ENCODE data around the gene PLSCR1.

PLSCR1 gene, protein sequence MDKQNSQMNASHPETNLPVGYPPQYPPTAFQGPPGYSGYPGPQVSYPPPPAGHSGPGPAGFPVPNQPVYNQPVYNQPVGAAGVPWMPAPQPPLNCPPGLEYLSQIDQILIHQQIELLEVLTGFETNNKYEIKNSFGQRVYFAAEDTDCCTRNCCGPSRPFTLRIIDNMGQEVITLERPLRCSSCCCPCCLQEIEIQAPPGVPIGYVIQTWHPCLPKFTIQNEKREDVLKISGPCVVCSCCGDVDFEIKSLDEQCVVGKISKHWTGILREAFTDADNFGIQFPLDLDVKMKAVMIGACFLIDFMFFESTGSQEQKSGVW

DNA sequence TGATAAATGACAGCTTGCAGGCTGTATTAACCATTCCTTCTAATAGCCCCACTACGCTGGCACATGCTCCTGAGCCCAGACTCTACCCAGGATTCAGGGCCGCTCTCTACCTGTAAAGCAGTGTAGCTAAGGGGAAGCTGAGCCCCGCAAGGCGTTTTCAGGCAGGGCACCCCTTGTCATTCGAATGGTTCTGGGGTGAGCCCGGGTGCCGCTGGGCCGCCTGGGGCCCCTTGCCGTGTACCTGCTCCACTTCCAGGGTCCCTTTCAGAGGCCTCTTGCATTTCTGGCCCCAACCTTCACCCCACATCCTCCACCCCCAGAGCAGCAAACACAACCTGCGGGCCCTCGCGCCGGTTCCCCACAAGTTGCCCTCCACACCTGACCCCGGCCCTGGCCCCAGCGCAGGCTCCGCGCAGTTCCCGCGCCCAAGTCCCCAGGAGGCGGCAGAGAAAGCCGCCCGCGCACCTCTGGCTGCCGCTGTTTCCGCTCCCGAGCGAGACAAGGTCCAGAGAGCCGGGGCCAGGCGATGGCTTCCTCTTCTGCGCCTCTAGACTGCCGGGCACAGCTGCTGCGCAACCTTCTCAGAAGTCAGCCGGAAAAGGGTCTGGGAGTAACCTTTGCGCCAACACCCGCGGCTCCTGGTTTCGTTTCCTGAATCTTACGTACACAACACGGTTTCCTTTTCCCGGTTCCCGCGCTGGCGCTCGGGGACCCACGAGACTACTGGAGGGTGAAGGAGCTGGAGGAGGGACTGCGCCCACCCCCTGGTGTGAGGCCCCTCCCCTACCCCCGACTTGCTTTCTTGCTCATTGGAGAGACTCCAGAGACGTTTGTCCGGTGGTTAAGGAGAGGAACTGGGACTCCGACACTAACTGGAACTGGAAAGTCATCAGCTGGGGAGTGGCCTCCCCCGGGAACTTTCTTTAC, at the start of gene PLSCR1:
Gene PLSCR1, minus strand, starts transcription at position 606 of the 927 bp plus-strand sequence. CDS start 8,055 bp downstream, outside the sequence.
- DNase-seq: peak; percentile 87

DNA sequence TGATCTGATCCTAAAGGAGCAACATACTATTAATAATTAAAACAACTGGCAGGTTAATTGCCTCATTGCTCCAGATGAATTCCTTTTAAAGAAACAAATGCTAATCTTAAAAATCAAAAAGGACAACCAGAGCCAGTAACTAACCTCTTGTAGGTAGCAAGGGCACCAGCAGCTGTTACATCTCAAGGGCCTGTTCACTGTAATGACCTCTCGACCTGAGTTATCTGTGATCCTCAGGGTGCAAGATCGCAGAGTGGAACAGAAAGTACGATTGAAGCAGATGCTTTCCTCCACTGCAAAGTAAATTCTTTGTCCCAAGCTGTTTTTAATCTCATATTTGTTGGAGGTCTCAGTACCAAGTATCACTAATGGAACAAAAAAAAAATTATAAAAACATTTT, 49.4 kb upstream of the PLSCR1 start:
- no peak for DNase-seq

DNA sequence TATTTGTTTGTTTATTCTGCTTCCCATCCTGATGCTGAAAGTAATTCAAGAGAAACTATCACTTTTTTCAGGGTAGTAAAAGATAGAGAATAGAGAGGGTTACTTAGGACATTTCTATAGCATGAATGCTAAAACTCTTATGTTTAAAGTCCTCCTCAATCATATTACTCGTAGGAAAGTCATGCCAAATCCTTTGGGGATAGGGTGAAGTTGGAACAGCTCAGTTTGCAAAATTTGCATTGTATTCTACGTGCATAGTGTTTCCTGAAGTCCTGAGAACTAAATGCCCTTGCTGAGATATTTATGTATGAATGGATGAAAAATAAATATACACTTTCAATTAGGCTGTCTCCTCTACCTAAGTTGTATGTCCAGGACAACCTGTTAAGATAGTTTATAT, 46.1 kb upstream of the PLSCR1 start:
- DNase-seq: no peak

DNA sequence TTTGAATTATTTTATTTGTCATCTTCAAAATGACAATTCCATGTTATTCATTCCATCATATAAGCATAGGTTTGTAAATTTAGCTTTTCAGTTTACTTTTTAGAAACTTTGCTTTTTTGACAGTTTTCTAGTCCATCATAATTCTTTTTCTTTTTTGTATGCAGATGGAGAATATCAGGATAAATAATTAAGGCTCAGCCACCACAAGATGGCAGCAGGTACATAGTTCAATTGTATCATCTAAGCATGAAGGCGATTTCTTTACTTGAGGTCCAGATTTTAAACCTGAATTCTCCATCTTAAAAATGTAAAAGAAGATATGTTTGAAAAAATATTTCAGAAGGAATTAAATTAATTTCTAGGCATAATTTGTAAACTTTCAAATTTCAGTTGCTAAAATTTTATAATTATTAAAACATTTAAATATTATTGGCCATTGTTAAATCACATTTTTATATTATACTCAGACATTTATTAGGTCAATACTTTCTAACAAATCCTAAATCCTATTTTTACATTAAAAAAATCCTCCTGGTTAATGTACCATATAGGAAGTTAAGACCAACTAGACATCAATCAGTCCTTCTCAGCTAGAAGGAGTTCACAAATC, 45.6 kb upstream of the PLSCR1 start:
- no peak for DNase-seq

DNA sequence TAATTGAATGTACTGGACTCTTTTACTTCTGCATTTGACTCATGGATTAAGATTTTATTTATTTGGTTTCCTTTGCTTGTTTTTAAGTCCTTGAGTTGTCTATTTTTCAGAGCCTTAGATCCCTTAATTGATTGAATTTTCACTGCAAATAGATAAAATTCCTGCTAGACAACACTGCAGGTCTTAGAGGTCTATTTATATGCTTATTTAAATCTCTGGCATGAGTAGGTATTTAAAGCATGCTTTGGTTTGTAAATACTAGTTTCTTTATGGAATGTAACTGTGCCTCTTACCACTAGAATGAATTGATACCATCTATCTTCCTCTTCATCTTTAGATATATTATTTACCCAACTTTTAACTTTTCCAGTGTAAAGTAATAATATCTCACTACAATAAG, 40.7 kb upstream of the PLSCR1 start:
- DNase-seq: no peak

DNA sequence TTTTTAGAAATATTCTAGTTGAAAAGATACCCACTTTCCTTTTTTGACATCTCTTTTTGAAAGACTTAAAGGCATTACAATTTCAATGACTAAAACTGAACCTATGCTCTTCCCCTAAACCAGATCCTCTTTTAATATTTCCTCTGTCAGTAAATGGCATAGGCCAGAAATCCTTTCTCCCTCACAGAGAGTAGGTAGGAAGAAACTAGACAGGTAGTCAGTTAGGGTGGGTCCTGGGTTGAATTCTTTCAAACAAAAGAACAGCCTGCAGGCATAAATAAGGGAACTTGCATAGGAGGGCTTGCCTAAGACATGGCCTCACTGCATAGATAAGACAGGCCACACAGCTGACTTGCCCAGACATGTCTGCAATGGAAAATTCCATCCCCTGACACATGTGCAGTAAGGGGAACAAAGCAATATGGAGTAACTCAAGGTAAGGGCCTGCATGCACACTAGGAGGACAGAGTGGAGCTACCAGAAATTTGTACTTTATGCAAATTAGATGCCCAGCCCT, 37.6 kb upstream of the PLSCR1 start:
- no peak for DNase-seq

DNA sequence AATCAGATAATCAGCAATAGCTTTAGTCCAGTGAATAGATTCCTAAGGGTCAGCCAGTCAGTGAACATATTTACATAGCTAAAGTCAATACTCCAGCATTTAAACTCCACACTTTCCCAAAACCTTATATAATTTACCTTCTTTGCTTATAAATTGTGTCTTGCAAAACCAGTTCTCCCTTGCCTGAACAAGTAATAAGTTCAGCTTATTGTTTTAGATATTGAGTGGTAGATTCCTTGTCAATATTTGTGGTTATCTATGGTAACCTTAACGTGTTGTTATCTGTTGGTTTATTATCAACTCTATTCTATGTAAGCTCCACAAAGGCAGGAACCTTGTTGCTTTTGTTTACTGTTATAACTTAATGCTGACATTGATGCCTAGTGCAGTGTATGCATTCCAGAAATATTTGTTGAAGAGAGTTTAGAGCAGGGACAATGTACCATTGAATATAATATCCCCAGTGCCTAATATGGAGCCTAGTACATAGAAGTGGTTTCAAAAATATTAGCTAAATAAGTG, 36.7 kb upstream of the PLSCR1 start:
- no peak for DNase-seq

DNA sequence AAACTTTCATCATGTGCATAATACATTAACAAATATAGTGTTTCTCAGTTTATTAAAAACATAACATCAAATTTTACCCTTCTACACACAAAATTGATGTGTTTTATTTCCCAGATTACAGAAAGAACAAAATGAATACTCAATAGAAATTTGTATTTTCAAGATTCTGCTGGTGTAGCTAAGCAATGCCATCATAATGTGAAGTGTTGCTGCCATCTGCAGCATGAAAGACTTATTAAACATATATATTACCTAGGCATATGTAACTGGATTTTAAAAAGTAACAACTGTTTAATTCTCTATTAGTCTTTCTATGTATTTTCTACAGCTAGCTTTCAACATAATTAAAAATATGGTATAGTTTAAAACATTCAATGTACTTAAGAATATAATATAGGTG, 33.3 kb upstream of the PLSCR1 start:
- DNase-seq: no peak

DNA sequence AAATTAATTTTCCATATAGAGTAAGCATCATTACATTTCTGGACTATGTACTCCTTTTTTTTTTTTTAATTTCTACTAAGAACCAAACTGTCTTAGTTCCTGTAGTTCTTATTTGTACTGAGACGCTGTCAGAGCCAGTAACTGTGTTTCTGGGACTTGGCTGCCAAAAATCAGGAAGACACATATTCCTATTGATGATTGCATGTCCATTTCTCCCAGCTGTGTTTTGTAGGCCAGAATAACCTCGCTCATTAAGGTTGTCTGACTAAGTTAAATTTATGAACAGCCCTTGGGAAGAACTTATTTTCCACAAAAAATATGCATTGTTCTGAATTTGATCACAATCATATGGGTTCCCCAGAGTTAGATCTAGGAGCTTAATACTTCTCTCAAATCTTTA, 31.2 kb upstream of the PLSCR1 start:
- no peak for DNase-seq

DNA sequence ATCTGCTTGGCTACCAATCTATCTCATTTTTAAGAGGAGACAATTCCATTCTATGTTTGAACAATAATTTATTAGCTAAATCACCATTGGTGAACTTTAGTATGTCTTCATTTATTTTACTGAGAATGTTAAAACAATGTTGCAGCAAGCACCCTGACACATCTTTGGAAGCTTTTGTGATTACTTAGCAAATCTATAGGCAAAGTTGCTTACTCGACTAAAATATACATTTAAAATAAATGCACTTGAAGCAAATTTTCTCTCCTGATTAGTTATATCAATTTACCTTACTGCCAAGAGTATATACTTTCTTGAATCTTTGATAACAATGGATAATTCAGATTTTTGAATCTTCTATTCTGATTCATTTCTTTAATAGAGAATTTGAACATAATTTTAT, 29.8 kb upstream of the PLSCR1 start:
- no peak for DNase-seq

DNA sequence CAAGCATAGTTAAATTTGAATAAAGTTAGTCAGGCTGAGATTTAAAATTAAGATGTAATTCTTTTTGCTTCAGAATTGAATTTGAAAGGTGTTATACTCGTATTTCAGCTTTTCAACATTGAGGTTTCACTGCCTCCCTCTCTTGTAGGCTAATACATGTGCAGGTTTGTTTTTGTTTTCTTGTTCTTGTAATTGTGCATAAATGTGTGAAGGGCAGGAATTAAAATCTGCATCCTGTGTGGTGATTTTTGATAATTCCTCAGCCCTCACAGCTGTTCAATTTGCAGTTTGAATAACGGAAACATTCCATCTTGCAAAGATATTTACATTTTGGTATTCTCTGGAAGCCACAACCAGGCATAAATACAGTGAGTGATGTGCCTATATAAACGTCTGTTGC, 24.9 kb upstream of the PLSCR1 start:
- DNase-seq: no peak

DNA sequence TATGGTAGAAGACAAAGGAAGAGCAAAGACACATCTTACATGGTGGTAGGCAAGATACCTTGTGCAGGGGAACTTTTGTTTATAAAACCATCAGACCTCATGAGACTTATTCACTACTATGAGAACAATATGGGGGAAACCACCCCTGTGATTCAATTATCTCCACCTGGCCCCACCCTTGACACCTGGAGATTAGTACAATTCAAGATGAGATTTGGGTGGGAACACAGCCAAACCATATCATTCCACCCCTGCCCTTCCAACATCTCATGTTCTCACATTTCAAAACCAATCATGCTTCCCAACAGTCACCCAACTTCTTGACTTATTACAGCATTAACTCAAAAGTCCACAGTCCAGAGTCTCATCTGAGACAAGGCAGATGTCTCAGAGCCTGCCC, 21.7 kb upstream of the PLSCR1 start:
- DNase-seq: no peak

DNA sequence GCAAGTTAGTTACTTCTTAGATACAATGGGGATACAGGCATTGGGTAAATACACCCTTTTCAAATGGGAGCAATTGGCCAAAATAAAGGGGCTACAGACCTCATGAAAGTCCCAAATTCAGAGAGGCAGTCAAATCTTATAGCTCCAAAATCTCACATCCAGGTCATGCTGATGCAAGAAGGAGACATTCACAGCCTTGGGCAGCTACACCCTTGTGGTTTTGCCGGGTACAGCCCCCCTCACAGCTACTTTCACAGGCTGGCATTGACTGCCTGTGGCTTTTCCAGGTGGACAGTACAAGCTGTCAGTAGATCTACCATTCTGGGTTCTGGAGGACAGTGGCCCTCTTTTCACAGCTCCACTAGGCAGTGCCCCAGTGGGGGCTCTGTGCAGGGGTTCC, 17.5 kb upstream of the PLSCR1 start:
- DNase-seq: no peak

DNA sequence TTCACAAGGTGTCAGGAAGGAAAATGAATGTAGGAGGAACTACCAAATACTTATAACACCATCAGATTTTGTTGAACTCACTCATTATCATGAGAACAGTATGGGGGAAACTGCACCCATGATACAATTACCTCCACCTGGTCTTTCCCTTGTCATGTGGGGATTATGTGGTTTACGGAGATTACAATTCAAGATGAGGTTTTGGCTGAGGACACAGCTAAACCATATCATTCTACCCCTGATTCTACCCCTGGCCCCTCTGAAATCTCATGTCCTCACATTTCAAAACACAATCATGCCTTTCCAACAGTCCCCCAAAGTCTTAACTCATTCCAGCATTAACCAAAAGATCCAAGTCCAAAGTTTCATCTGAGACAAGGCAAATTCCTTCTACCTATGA, 17.1 kb upstream of the PLSCR1 start:
- DNase-seq: no peak

DNA sequence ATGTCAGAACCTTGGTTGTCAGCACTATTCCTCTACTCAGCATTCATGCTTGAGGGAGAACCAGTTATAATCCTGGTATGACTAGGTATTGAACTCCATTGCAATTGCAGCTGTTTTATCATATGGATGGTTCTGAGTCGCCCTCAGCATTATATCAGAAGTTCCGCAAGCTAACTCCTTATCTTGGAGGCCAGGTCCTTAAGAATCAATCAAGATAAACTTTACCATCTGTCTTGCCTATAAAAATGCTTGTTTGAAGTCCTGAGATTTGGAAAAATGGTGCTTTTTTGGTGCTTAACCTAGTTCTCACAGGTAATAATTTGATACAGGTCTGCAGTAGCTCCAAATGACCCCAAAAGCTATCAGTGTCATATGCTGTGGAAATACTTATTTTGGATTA, 16.3 kb upstream of the PLSCR1 start:
- DNase-seq: no peak

DNA sequence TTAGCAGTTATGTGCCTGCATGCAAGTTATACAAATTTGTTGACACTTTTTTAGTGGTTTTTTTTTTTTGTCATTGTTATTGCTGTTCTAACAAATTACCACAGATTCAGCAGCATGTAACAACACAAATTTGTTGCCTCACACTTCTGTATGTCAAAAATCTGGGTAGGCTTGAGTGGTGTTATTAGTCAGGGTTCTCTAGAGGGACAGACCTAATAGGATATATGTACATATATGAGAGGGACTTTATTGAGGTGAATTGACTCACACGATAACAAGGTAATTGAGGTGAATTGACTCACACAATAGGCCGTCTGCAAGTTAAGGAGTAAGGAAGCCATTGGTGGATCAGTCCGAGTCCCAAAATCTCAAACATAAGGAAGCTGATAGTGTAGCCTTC, 15.0 kb upstream of the PLSCR1 start:
- DNase-seq: no peak

DNA sequence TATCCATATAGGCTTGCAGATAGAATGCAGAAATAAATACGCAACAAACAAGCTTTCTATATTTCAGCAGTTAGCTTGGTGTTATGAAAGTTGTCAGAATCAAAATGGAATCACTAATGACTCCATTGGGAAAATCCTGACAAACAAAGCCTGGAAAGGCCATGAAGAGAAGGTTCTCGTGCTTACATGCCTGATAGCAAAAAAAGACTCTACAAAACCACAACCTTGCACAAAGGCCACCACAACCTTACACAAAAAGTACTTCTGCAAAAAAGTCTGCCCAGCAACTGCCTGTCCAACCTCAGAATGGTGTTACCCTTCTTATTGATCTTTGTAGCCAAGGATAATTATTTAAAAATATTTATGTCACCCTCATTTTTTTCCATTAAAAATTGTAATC, 14.4 kb upstream of the PLSCR1 start:
- no peak for DNase-seq

DNA sequence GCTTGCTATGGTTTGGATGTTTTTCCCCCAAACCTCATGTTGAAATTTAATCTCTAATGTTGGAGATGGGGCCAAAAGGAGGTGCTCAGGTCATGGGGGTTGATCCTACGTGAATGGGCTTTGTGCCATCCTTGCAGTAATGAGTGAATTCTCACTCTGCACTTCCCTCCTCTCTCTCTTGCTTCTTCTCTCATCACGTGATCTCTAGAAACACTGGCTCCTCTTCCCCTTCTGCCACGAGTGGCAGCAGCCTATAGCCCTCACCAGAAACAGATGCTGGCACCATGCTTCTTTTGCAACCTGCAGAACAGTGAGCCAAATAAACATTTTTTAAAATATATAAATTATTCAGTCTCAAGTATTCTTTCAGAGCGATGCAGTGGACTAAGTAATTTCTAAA, 13.3 kb upstream of the PLSCR1 start:
- no peak for DNase-seq

DNA sequence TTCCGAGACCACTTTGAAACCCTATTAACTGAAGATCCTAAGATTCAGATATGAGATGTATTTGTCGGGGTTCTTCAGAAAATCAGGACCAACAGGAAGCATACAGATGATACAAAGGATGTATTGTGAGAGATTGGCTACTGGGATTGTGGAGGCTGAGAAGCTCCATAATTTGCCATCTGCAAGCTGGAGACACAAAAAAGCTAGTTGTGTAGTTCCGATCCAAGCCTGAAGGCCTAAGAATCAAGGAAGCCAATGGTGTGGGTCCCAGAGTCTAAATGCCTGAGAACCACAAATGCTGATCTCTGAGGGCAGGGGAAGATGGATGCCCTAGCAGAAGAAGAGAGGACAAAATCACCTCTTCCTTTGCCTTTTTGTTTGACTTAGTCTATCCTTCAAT, 10.9 kb upstream of the PLSCR1 start:
- no peak for DNase-seq

DNA sequence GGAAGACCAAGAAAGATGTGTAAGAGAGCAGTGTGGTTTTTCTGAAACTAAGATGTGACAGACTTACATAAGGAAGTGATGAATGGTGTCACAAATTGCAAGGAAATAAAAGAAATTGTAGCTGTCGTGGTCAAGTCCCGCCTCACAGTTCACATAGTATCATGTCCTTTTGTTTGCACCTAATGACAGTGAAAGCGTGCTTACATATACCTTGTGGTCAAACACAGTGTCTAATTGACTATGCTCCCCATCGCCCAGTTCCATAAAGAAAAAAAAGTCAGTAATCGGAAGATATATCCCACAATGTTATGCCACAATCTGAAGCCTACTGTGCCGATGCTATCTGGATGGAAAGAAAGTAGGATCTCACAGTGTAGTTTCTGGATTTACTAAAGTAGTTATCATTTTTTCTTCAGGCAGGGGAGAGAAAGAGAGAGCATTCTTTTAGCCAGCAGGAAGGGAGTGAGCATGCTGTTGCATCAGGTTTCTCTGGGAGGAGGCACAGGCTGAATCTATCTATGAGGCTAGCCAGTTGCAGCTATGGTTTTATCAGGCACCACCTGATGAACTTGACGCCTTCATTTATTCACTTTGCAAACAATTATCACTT, 9.8 kb upstream of the PLSCR1 start:
- DNase-seq: no peak

DNA sequence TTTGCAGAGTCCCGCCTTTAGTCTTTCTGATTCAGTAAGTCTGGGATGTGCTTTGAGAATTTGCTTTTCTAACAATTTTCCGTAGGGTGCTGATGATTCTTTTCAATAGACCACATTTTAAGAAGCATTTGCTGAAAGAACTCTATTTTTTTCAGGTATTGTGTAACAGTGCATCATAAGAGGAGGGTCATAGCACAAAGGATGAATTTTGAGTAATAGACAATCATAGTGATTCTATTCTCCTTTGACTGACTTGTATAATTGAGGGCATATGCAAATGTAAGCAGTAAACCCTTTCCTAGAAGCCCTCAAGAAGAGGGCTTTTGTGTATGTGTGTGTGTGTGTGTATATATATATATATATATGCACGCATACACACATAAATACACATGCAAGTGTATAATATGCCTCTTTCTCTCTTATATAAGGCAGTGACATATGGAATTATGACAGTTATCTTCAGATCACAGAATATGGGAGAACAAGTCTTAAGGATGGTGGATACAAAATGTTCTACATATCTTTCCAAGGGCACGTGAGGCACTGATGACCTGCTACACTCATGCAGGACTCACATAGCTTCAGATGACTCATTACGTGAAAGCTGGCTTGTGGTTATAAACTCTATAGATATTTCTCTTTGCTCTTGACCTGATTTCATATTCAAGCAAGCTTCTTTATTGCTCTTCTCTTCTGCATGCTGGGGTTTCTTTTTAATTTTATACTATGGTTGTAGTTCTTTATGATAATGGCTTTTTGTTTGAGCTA, 6.5 kb upstream of the PLSCR1 start:
- no peak for DNase-seq

DNA sequence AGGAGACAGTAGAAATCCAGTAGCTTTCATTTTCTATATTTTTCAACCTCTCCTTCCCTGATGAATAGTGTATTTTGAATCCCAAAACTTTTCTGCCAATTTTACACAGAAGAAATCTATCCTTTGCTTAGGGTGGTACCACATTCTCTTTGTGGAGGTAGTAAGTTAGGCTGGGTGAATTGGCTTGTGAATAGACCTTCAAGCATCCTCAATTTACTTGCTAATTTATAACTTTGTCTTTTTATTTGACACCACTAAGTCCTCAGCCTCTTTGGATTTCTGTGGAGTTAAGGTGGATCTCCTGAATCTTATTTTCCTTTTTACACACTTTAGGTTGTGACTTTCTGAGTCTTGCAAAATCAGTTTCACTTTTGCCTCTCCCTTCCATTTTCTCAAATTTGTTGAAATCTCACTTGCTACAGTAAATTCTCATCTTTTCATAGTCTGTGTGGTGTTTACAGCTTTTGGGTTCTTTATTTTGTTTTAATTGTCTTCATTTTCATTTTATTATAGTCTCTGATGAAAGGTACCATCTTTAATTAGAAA, 5.7 kb upstream of the PLSCR1 start:
- no peak for DNase-seq

Data from activated CD8-positive, alpha-beta memory T cell treated with anti-CD3 and anti-CD28 coated beads for 24 hours (primary cell).